KOPT-K1 (cell line): ENCODE results near the gene AKR1C4.
"Not testable (repeated sequence)": the region's sequence is repeated elsewhere in the genome, so short reads cannot be mapped to it uniquely, and the experiment has no call there.

ENCODE experiments used
- H3K27ac ChIP-seq: fragments of 200-600 bp; sonication (generic); 2 replicates; pipeline ENCODE4 v1.5.1; 2016; ENCODE audit warnings: antibody characterized with exemption, mild to moderate bottlenecking, low read depth, low read length; ENCODE audit not compliant: poor library complexity, severe bottlenecking
- H3K36me3 ChIP-seq: fragments of 200-600 bp; sonication (generic); 2 replicates; pipeline ENCODE4 v1.5.1; 2017; ENCODE audit warnings: antibody characterized with exemption, mild to moderate bottlenecking, low read length, moderate library complexity; ENCODE audit not compliant: insufficient read depth
- H3K9me3 ChIP-seq: fragments of 200-600 bp; sonication (generic); 2 replicates; pipeline ENCODE4 v1.5.1; 2017; ENCODE audit warnings: antibody characterized with exemption, low read length, mild to moderate bottlenecking; ENCODE audit not compliant: insufficient read depth, poor library complexity, severe bottlenecking

Gene AKR1C4

DNA sequence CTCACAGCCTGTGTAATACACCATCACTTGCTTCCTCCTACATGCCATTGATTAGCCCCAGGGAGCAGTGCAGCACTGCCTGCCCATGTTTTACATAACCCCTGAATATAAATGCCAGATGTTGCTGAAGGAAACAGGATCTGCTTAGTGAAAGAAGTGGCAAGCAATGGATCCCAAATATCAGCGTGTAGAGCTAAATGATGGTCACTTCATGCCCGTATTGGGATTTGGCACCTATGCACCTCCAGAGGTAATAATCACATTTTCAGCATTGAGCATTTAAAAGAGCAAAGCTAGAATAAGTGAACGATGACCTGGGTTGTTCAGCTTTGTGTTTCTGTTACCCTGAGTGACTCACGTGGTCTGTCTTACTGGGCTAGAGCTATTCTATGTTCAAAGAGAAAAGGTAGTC, at the start of gene AKR1C4:
Gene AKR1C4, plus strand, starts transcription at position 136 of the 412 bp plus-strand sequence. Its CDS starts 31 bp downstream, at position 167.
- no peaks in the 10 kb centered on the region for H3K9me3 ChIP-seq
- H3K36me3 ChIP-seq = no peaks in the 10 kb centered on the region
- H3K27ac ChIP-seq = no peak within 1 kb of the TSS

DNA sequence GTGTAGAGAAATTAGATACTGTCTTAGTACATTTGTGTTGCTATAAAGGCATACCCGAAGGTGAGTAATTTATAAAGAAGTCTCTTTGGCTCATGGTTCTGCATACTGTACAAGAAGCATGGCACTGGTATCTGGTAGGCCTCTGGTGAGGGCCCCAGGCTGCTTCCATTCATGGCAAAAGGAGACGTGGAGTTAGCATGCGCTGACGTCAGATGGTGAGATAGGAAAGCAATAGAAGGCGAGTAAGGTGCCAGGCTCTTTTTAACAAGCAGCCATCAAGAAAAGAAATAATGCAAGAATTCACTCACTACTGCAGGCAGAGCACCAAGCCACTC, 49.8 kb upstream of the AKR1C4 start:
- no peak overlapping the region for H3K27ac ChIP-seq
- no peaks in the 10 kb centered on the region for H3K36me3 ChIP-seq
- H3K9me3 ChIP-seq = no peaks in the 10 kb centered on the region

DNA sequence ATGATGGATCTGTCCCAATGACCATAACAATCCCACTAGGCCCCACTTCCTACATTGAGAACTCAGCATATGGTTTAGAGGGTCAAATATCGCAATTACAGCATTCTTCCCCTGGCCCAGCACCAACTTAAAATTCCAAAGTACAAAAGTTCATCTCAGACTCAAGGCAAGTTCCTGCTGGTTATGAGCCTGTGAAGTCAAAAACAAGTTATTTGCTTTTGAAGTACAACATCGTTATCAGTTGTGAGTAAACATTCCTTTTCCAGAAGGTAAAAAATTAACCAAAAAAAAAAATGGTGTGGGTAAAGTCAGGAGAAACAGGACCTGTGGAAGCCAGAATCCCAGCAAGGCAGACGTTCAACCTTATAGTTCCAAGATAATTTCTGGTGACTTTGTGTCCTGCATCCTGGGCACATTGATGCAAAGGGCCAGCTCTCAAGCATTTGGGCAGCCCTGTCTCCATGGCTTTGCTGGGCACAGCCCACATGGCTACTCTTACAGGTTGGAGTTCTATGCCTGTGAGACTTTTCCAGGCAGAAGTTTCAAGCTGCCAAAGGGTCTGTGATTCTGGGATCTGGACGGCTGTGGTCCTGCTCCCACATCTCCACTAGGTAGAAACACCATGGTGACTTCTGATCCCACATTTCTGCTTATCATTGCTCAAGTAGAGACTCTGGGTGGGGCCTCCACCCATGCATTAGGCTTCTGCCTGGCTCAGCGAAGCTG, 49.2 kb upstream of the AKR1C4 start:
- no peak overlapping the region for H3K27ac ChIP-seq
- no peaks in the 10 kb centered on the region for H3K9me3 ChIP-seq

GRCh38 chr10:5147981-5148677, 48.5 kb upstream of the AKR1C4 start:
- Histone ChIP-seq H3K36me3 (no peaks in the 10 kb centered on the region), H3K9me3 (no peaks in the 10 kb centered on the region), H3K27ac (no peak overlapping the region)

More for the DNA sequence above, 49.2 kb upstream of the AKR1C4 start:
- H3K36me3 ChIP-seq = no peaks in the 10 kb centered on the region

GRCh38 chr10:5148678-5149032, 48.0 kb upstream of the AKR1C4 start:
- Histone ChIP-seq H3K27ac (no peak overlapping the region), H3K36me3 (no peaks in the 10 kb centered on the region), H3K9me3 (no peaks in the 10 kb centered on the region)

- Histone ChIP-seq H3K36me3 (no peaks in the 10 kb centered on the region), H3K9me3 (no peaks in the 10 kb centered on the region), H3K27ac (no peak overlapping the region)
Measured at GRCh38 chr10:5151076-5151475, 45.6 kb upstream of the AKR1C4 start.

DNA sequence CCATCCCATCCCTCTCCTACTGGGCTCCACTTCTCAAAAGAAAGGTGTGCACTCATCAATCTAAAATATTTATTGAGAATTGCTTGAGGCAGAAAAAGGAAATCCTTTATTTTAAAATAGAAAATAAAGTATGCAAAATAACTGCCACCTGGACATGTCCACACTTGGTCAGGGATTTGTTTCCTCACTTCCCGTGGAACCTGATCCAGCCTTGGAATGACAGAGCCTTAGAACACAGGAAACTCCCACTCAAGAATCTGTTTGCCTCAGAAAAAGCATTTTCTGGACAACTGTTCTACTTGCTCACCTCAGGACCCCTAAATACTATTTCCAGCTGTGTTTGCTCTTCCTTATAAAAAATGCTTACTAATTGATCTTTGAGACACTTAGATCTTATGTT, 40.7 kb upstream of the AKR1C4 start:
- Histone ChIP-seq H3K36me3 (no peaks in the 10 kb centered on the region), H3K9me3 (no peaks in the 10 kb centered on the region), H3K27ac (no peak overlapping the region)

DNA sequence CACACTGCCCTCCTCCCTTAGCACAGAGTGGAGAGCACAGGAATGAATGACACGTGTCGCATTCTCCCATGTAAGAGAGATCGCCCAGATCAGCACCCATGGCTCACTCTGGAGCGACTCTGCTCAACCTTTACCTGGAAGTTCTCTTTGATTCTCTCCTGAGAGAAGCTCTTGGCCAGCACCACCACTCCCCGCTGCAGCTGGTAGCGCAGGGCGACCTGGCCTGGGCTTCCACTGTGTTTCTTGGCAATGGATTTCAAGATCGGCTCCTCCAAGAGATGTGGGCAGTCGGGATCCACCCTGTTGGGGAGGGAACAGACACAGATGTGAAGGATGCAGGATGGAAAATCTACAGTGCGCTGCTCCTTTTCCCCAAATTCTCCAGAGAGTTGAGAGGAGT, 39.1 kb upstream of the AKR1C4 start:
- H3K36me3 ChIP-seq = no peaks in the 10 kb centered on the region
- no peaks in the 10 kb centered on the region for H3K9me3 ChIP-seq
- no peak overlapping the region for H3K27ac ChIP-seq

DNA sequence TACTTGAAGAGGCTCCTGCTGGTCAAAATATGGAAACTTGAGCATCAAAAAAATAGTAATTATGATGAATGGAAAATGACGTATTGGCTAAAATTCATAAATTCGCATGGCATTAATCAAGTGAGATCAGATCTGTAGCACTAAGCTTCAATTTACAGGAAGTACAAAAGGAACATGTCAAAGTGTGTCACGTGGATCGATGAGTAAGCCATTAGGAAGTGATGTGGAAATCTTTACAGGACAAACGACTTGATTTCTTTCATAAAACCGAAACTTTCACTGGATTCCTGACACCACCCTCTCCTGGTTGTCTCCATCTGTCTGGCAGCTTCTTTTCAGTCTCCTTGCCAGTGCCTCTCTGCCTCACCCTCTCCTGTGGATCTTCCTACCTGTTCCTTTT, 37.5 kb upstream of the AKR1C4 start:
- Histone ChIP-seq H3K9me3 (no peaks in the 10 kb centered on the region), H3K27ac (no peak overlapping the region), H3K36me3 (no peaks in the 10 kb centered on the region)

DNA sequence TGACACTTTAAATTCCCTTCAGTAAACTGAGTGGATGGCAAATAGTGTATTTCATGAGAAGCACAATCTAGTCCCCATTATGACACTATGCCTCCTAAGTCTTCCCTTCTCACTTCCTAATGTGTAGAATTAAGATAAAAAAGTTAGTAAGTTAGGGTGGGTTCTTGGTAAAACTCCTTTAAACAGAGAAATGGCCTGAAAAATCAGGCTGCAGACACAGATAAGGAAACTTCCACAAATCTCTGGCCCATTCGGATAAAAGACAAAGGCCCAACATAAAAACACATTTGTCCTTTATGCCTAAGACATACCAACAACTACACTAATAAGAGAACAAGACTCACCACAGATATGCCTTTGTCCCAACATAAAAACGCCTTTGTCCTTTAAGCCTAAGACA, 33.1 kb upstream of the AKR1C4 start:
- Histone ChIP-seq H3K9me3 (peaks cover 17% of the 10 kb centered on the region), H3K36me3 (no peaks in the 10 kb centered on the region), H3K27ac (no peak overlapping the region)

GRCh38 chr10:5165738-5166137, 30.9 kb upstream of the AKR1C4 start:
- Histone ChIP-seq H3K36me3 (no peaks in the 10 kb centered on the region), H3K27ac (no peak overlapping the region), H3K9me3 (peaks cover 18% of the 10 kb centered on the region)

DNA sequence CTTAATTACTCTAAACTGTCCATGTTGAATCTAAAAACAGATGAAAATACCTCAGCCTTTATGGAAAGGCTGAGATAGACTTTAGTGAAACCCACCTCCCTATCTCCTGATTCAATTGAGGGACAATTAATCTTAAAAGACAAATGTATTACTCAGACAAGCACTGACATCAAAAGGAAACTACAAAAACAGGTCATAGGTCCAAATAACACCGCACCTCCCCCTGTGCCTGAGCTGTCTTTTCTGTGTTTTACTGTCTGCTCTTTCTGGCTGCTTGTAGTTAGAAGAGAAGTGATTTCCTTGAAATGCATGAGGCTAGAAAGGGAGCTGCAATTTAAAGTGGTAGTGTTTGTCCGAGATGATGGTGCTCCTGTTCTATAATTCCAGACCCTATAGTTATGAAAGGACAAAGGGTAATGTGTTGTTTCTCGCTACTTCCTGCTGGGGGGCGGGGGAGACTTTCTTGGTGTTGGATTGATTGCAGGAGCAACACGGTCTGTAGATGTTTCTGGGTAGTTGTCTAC, 27.7 kb upstream of the AKR1C4 start:
- Histone ChIP-seq H3K36me3 (no peaks in the 10 kb centered on the region), H3K27ac (no peak overlapping the region), H3K9me3 (peaks cover 18% of the 10 kb centered on the region)

DNA sequence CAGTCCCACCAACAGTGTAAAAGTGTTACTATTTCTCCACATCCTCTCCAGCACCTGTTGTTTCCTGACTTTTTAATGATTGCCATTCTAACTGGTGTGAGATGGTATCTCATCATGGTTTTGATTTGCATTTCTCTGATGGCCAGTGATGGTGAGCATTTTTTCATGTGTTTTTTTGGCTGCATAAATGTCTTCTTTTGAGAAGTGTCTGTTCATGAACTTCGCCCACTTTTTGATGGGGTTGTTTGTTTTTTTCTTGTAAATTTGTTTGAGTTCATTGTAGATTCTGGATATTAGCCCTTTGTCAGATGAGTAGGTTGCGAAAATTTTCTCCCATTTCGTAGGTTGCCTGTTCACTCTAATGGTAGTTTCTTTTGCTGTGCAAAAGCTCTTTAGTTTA, 21.1 kb upstream of the AKR1C4 start:
- not testable (repeated sequence) for H3K9me3 ChIP-seq, H3K27ac ChIP-seq, H3K36me3 ChIP-seq

DNA sequence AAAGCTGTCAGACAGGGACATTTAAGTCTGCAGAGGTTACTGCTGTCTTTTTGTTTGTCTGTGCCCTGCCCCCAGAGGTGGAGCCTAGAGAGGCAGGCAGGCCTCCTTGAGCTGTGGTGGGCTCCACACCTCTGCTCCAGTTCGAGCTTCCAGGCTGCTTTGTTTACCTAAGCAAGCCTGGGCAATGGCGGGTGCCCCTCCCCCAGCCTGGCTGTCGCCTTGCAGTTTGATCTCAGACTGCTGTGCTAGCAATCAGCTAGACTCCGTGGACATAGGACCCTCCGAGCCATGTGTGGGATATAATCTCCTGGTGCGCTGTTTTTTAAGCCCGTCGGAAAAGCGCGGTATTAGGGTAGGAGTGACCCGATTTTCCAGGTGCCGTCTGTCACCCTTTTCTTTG, 16.1 kb upstream of the AKR1C4 start:
- H3K27ac ChIP-seq, H3K36me3 ChIP-seq, H3K9me3 ChIP-seq: not testable (repeated sequence)

GRCh38 chr10:5183923-5184322, 12.7 kb upstream of the AKR1C4 start:
- H3K27ac ChIP-seq = no peak overlapping the region
- H3K36me3 ChIP-seq = no peaks in the 10 kb centered on the region
- no peaks in the 10 kb centered on the region for H3K9me3 ChIP-seq
